Transverse colon (tissue), 4 donors: ENCODE data around the gene MAGI1. TPM values are rescaled to one million over a fixed set of nuclear protein-coding genes. Genes with fewer than 3 reads are reported as not detected.

Source experiments
- DNase-seq: peaks from one replicate; pipeline ENCODE4 v3.0.0-alpha.2; 2019
- H3K27ac ChIP-seq, 4 donors: fragments of 200-600 bp; sonication (generic); 2 replicates each; pipeline ENCODE4 v1.5.1; 2016 to 2018; ENCODE audit warnings: inconsistent platforms in 4 of 4
- H3K27me3 ChIP-seq: fragments of 200-600 bp; sonication (generic); 2 replicates; pipeline ENCODE4 v1.5.1; 2017; ENCODE audit warnings: inconsistent platforms
- H3K36me3 ChIP-seq, 4 donors: fragments of 200-600 bp; sonication (generic); 2 replicates each; pipeline ENCODE4 v1.5.1; 2017 to 2019; ENCODE audit warnings: inconsistent platforms in 4 of 4
- H3K4me1 ChIP-seq, 4 donors: fragments of 200-600 bp; sonication (generic); 2 replicates each; pipeline ENCODE4 v1.5.1; 2017 to 2020; ENCODE audit warnings: inconsistent platforms in 4 of 4
- H3K4me3 ChIP-seq, 4 donors: fragments of 200-600 bp; sonication (generic); 1 replicate in 1 of 4; 2 replicates in 3 of 4; pipeline versions ENCODE4 v1.5.1 to v1.6.1; 2017 to 2019; ENCODE audit warnings: inconsistent platforms in 4 of 4
- H3K9me3 ChIP-seq, 2 donors: fragments of 200-600 bp; sonication (generic); 2 replicates each; pipeline ENCODE4 v1.5.1; 2017 to 2019; ENCODE audit warnings: inconsistent platforms in 2 of 2
- CTCF ChIP-seq, 5 experiments: fragments of 200-600 bp in 3 of 5; fragments of 450-650 bp in 2 of 5; sonication (generic) in 3 of 5; IDR thresholded peaks; 1 replicate in 2 of 5; 2 replicates in 3 of 5; pipeline ENCODE4 v1.5.1; 2016 to 2017; ENCODE audit warnings: antibody characterized with exemption in 5 of 5, inconsistent platforms in 3 of 5, mild to moderate bottlenecking in 2 of 5, moderate library complexity in 1 of 5
- EP300 ChIP-seq: sonication (generic); formaldehyde crosslinking; IDR thresholded peaks from one replicate; pipeline ENCODE4 v1.6.1; 2017; ENCODE audit warnings: antibody characterized with exemption, low read depth
- POLR2A ChIP-seq: fragments of 450-650 bp; IDR thresholded peaks from one replicate; pipeline ENCODE4 v1.6.1; 2016; ENCODE audit warnings: antibody characterized with exemption, mild to moderate bottlenecking, moderate library complexity
- POLR2AphosphoS5 ChIP-seq, 3 donors: sonication (generic); formaldehyde crosslinking; IDR thresholded peaks; one replicate each; pipeline ENCODE4 v1.6.1; 2016; ENCODE audit warnings: antibody characterized with exemption in 3 of 3
- WGBS, 2 donors: methylation state at CpG; one replicate each; pipeline ENCODE4 v1.1.5; 2018; ENCODE audit warnings: low coverage in 1 of 2; 5-methylcytosine and 5-hydroxymethylcytosine counted together
- in situ Hi-C, 4 donors: fragments of 200-750 bp; cut with MboI; loops; one replicate each; pipeline versions ENCODE4 v1.15.0 to v1.15.1; 2017; ENCODE audit warnings: low sequenced_read_pairs in 3 of 4, low pct_ligation_motif_present in 1 of 4, low pct_unique_long_range_greater_than_20kb in 1 of 4
- intact Hi-C: fragments of 100-400 bp; cut with DNase I; formaldehyde crosslinking; loops from one replicate; pipeline ENCODE4 v1.15.1; 2023; ENCODE audit warnings: low total_unique reads
- total RNA-seq, 4 donors: library from RNA; depleted of rRNA; stranded (reverse); fragments of >200 nt; gene quantifications; one replicate each; pipeline ENCODE4 v1.1.0, GENCODE V29; 2016

The MAGI1 gene
- total RNA-seq, 4 donors from 2014 or later: 50.8 to 190 (median 67.4) TPM

DNA sequence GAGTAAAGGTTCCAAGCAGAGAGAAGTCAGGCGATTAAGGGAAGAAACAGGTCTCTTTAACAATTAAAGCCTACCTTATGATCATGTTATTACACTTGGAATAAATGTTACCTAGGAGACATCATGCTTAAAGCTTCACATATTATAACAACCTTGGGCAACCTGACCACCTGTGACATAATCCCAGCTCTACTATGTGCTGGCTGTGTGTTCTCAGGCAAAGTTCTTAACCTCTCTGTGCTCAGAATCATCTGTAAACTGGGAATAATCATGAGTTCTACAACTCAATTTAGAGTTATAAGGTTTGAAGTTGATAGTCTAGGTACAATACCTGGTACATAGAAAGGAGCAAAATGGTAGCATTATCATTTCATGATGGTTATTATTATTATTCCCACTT lies 159.3 kb downstream of the MAGI1 start:
- in situ Hi-C loops (no loop called here), intact Hi-C loops (no loop called here)
- H3K36me3 ChIP-seq: no peaks in the 10 kb centered on the region
- WGBS, 2 donors: 91 to 100% methylated on average over 1 of the region's 1 CpG
- no peak overlapping the region for H3K27ac ChIP-seq
- no peaks in the 10 kb centered on the region for H3K27me3 ChIP-seq
- peaks cover 3 to 15% (median 7%) of the 10 kb centered on the region in 4 donors for H3K4me1 ChIP-seq
- no peak for DNase-seq
- no peak for TF ChIP-seq POLR2A
- TF ChIP-seq EP300: no peak
- no peak for TF ChIP-seq CTCF (IDR thresholded peaks at IDR 0.05)
- TF ChIP-seq POLR2AphosphoS5 (IDR thresholded peaks at IDR 0.05): no peak
- no peaks in the 10 kb centered on the region for H3K9me3 ChIP-seq
- no peak overlapping the region for H3K4me3 ChIP-seq

- TF ChIP-seq POLR2A (no peak), POLR2AphosphoS5 (IDR thresholded peaks at IDR 0.05) (no peak), CTCF (IDR thresholded peaks at IDR 0.05) (no peak), EP300 (no peak)
- in situ Hi-C loops: no loop called here
- H3K27me3 ChIP-seq: no peaks in the 10 kb centered on the region
- H3K4me3 ChIP-seq: no peak overlapping the region
- intact Hi-C loops: no loop called here
- no peak overlapping the region for H3K27ac ChIP-seq
- peaks cover 3 to 10% (median 6%) of the 10 kb centered on the region in 4 donors for H3K4me1 ChIP-seq
- 79 to 84% methylated on average over 4 to 6 of the region's 6 CpGs for WGBS, 2 donors
- DNase-seq: no peak
- no peaks in the 10 kb centered on the region for H3K9me3 ChIP-seq
- H3K36me3 ChIP-seq: no peaks in the 10 kb centered on the region
These were observed 159.9 kb downstream of the MAGI1 start for GRCh38 chr3:65878831-65879230.

DNA sequence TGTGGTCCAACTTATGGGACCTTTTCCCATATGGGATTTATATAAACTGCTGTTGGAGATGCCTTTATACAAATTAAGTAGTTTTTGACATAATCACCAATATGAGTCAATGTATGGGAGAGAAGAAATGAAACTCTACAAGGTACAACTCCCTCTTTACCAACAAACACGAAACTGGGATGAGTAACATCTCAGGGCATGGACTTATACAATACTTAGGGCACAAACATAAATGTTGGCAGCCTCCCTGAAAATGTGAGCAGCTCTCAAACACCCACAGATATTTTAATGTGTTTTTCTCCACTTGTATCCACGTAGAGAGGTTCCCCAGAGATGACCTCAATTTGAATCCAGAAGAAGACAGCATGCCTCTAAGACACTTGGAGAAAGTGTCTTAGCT lies 161.6 kb downstream of the MAGI1 start:
- DNase-seq: no peak
- in situ Hi-C loops (no loop called here), intact Hi-C loops (no loop called here)
- Histone ChIP-seq H3K4me3 (no peak overlapping the region), H3K27me3 (no peaks in the 10 kb centered on the region), H3K9me3 (no peaks in the 10 kb centered on the region), H3K27ac (no peak overlapping the region), H3K4me1 (no peaks in the 10 kb centered on the region), H3K36me3 (no peaks in the 10 kb centered on the region)
- 72 to 79% methylated on average over 2 of the region's 2 CpGs for WGBS, 2 donors
- TF ChIP-seq POLR2A (no peak), POLR2AphosphoS5 (IDR thresholded peaks at IDR 0.05) (no peak), CTCF (IDR thresholded peaks at IDR 0.05) (no peak), EP300 (no peak)

- in situ Hi-C loops (no loop called here), intact Hi-C loops (no loop called here)
- Histone ChIP-seq H3K36me3 (no peaks in the 10 kb centered on the region), H3K4me1 (peaks cover 0 to 10% (median 4%) of the 10 kb centered on the region in 4 donors), H3K27ac (no peak overlapping the region), H3K9me3 (no peaks in the 10 kb centered on the region), H3K27me3 (no peaks in the 10 kb centered on the region), H3K4me3 (no peak overlapping the region)
- TF ChIP-seq POLR2AphosphoS5 (IDR thresholded peaks at IDR 0.05): no peak
- TF ChIP-seq POLR2A: no peak
- TF ChIP-seq CTCF (IDR thresholded peaks at IDR 0.05): no peak
- TF ChIP-seq EP300: no peak
- DNase-seq: no peak
- WGBS, 2 donors: 38 to 79% methylated on average over 1 to 3 of the region's 3 CpGs
These were observed 162.7 kb downstream of the MAGI1 start for GRCh38 chr3:65876028-65876420.
